Right ventricle myocardium inferior (tissue), 1 donor: Measurements from ENCODE around the gene DNHD1. TPM values are rescaled to one million over a fixed set of nuclear protein-coding genes. Genes with fewer than 3 reads are reported as not detected.

Experiments
- ATAC-seq: fragments of 200-7000 bp; cut with Tn5 transposase; one replicate; pipeline ENCODE4 v1.9.1; 2020; ENCODE audit warnings: mild to moderate bottlenecking, moderate library complexity
- DNase-seq: peaks from one replicate; pipeline ENCODE4 v3.0.0; 2021; ENCODE audit errors: missing footprints
- intact Hi-C: fragments of 100-400 bp; cut with DNase I; formaldehyde crosslinking; loops from one replicate; pipeline ENCODE4 v1.11.0; 2022
- total RNA-seq: library from RNA; stranded (reverse); fragmentation: NEBNext Ultra II Directional; extraction: Animal tissue kit (Norgen Biotek cat#: 25700); gene quantifications from one replicate; pipeline ENCODE4 v1.2.1, GENCODE V29; 2021
- donor health status: DM: no; HTN: yes; CAD: no; lungs with severe emphysema.

The DNHD1 gene
- total RNA-seq, 1 donor from 2014 or later: 3.9 TPM

- DNase-seq (no peak), ATAC-seq (no peak)
- intact Hi-C loops: no loop called here
Observed at GRCh38 chr11:6548121-6548520, 51.0 kb downstream of the DNHD1 start.

GRCh38 chr11:6548641-6549040, 51.6 kb downstream of the DNHD1 start:
- ATAC-seq (no peak), DNase-seq (no peak)
- intact Hi-C loops: no loop called here

GRCh38 chr11:6553634-6554033, 56.6 kb downstream of the DNHD1 start:
- ATAC-seq (no peak), DNase-seq (no peak)
- intact Hi-C loops: no loop called here

GRCh38 chr11:6554828-6555706, 58.0 kb downstream of the DNHD1 start:
- DNase-seq: no peak
- ATAC-seq: no peak
- intact Hi-C loops: no loop called here

GRCh38 chr11:6556139-6556949, 59.3 kb downstream of the DNHD1 start:
- ATAC-seq (peak; percentile 26), DNase-seq (no peak)
- intact Hi-C loops: no loop called here

- intact Hi-C loops: no loop called here
- ATAC-seq (no peak), DNase-seq (no peak)
Observed at GRCh38 chr11:6557063-6557462, 60.0 kb downstream of the DNHD1 start.

GRCh38 chr11:6557761-6558674, 60.9 kb downstream of the DNHD1 start:
- intact Hi-C loops: no loop called here
- DNase-seq: no peak
- ATAC-seq: peak; percentile 87

- intact Hi-C loops: no loop called here
- DNase-seq: no peak
- peak; percentile 20 for ATAC-seq
Observed at GRCh38 chr11:6559369-6559768, 62.3 kb downstream of the DNHD1 start.

GRCh38 chr11:6561288-6561687, 64.2 kb downstream of the DNHD1 start:
- DNase-seq (no peak), ATAC-seq (no peak)
- intact Hi-C loops: no loop called here

GRCh38 chr11:6563121-6563619, 66.1 kb downstream of the DNHD1 start:
- intact Hi-C loops: no loop called here
- no peak for ATAC-seq
- DNase-seq: no peak

GRCh38 chr11:6563667-6564066, 66.6 kb downstream of the DNHD1 start:
- intact Hi-C loops: no loop called here
- ATAC-seq (no peak), DNase-seq (no peak)

- DNase-seq (no peak), ATAC-seq (no peak)
- intact Hi-C loops: loop anchor here (5.0 kb wide), 1 partner anchor 37 kb away; the partner anchor contains the start of genes ILK and RRP8
Observed at GRCh38 chr11:6565325-6565724, 68.2 kb downstream of the DNHD1 start.

- intact Hi-C loops: loop anchor here (5.0 kb wide), 1 partner anchor 36 kb away; the partner anchor contains the start of genes ILK and RRP8
- no peak for ATAC-seq
Observed at GRCh38 chr11:6565988-6566703, 69.1 kb downstream of the DNHD1 start.

GRCh38 chr11:6566704-6567370, 69.8 kb downstream of the DNHD1 start:
- intact Hi-C loops: loop anchor here (5.0 kb wide), 1 partner anchor 35 kb away; the partner anchor contains the start of genes ILK and RRP8
- DNase-seq: no peak
- peak; percentile 33 for ATAC-seq

More at GRCh38 chr11:6565988-6566703, 69.1 kb downstream of the DNHD1 start:
- DNase-seq: no peak

- DNase-seq (no peak), ATAC-seq (peak; percentile 43)
- intact Hi-C loops: loop anchor here (5.0 kb wide), 1 partner anchor 35 kb away; the partner anchor contains the start of genes ILK and RRP8
Observed at GRCh38 chr11:6567371-6567745, 70.3 kb downstream of the DNHD1 start.

- ATAC-seq (peak; percentile 55), DNase-seq (no peak)
- intact Hi-C loops: loop anchor here (5.0 kb wide), 1 partner anchor 34 kb away; the partner anchor contains the start of genes ILK and RRP8
Observed at GRCh38 chr11:6568191-6568918, 71.3 kb downstream of the DNHD1 start.
